Pancreas (tissue), 10 donors: Measurements from ENCODE around the gene RFC5. TPM values are rescaled to one million over a fixed set of nuclear protein-coding genes. Genes with fewer than 3 reads are reported as not detected.
A peak's percentile ranks its signal among the peaks of the same experiment; 100 is the strongest.

Experiments
- ATAC-seq, 4 donors: fragments of 200-7000 bp; cut with Tn5 transposase; one replicate each; pipeline versions ENCODE4 v1.8.0 to v1.9.1; 2020; ENCODE audit warnings: mild to moderate bottlenecking in 4 of 4, moderate library complexity in 4 of 4
- DNase-seq, 6 donors: peaks; one replicate each; pipeline ENCODE4 v3.0.0-alpha.2; 2020
- FAIRE-seq: peaks from 2 replicates; lab custom pipeline; 2012; peaks lifted over from hg19 to GRCh38; lab: Jason Lieb, UNC
- H3K27ac ChIP-seq, 4 donors: fragments of 200-600 bp; sonication (generic); 1 replicate in 3 of 4; 2 replicates in 1 of 4; pipeline versions ENCODE4 v1.5.0 to v1.8.0; 2020
- H3K27me3 ChIP-seq, 4 donors: fragments of 200-600 bp; one replicate each; pipeline ENCODE4 v1.8.0; 2021
- H3K36me3 ChIP-seq, 3 donors: fragments of 200-600 bp; sonication (generic) in 1 of 3; one replicate each; pipeline versions ENCODE4 v1.5.0 to v1.8.0; 2020 to 2021
- H3K4me1 ChIP-seq, 3 donors: fragments of 200-600 bp; one replicate each; pipeline ENCODE4 v1.8.0; 2021
- H3K4me3 ChIP-seq, 4 donors: fragments of 200-600 bp; sonication (generic) in 2 of 4; one replicate each; pipeline versions ENCODE4 v1.5.0 to v1.8.0; 2020 to 2021
- H3K9me3 ChIP-seq, 4 donors: fragments of 200-600 bp; one replicate each; pipeline ENCODE4 v1.8.0; 2021
- WGBS, 2 donors: extraction: QIAGEN DNeasy Blood & Tissue Kit; methylation state at CpG; one replicate each; pipeline ENCODE4 v1.1.7; 2013; 5-methylcytosine and 5-hydroxymethylcytosine counted together
- intact Hi-C, 3 donors: fragments of 100-400 bp; cut with DNase I; formaldehyde crosslinking; loops; one replicate each; pipeline versions ENCODE4 v1.11.1 to v1.14.2; 2022
- polyA plus RNA-seq, 2 donors: library from polyadenylated mRNA; stranded (reverse); fragments of 200-250 nt; gene quantifications; one replicate each; pipeline ENCODE4 v1.2.3, GENCODE V29; 2013
- total RNA-seq, 6 donors: library from RNA; stranded (reverse); fragmentation: NEBNext Ultra II Directional in 4 of 6; extraction: Animal tissue kit (Norgen Biotek cat#: 25700) in 4 of 6; gene quantifications; one replicate each; pipeline versions ENCODE4 v1.2.1 to v1.2.4, GENCODE V29; 2021 to 2023
- TF ChIP-seq, protein P1 (sequence below), 4 donors: fragments of 200-600 bp; sonication (generic) in 3 of 4; IDR thresholded peaks; one replicate each; pipeline versions ENCODE4 v1.5.0 to v1.8.0; 2021; ENCODE audit warnings: antibody characterized with exemption in 4 of 4
- donor health status: healthy with polysubstance abuse.
- donor health status: DM: no; HTN: no; CAD: no; lungs with moderate emphysema.
- donor health status: DM: no; HTN: no; CAD: no.
- donor health status: control.
- donor health status: control.
- donor health status: Bipolar disorder and iron deficiency.
- donor health status: DM: yes; HTN: yes; CAD: no.
- donor health status: DM: no; HTN: no; CAD: no.
- donor health status: DM: no; HTN: no; CAD: no.
- donor health status: DM: yes; HTN: yes; CAD: no.

The RFC5 gene
- total and polyA plus RNA-seq, 8 donors, result 4.0 to 8.8 (median 5.1) TPM

DNA sequence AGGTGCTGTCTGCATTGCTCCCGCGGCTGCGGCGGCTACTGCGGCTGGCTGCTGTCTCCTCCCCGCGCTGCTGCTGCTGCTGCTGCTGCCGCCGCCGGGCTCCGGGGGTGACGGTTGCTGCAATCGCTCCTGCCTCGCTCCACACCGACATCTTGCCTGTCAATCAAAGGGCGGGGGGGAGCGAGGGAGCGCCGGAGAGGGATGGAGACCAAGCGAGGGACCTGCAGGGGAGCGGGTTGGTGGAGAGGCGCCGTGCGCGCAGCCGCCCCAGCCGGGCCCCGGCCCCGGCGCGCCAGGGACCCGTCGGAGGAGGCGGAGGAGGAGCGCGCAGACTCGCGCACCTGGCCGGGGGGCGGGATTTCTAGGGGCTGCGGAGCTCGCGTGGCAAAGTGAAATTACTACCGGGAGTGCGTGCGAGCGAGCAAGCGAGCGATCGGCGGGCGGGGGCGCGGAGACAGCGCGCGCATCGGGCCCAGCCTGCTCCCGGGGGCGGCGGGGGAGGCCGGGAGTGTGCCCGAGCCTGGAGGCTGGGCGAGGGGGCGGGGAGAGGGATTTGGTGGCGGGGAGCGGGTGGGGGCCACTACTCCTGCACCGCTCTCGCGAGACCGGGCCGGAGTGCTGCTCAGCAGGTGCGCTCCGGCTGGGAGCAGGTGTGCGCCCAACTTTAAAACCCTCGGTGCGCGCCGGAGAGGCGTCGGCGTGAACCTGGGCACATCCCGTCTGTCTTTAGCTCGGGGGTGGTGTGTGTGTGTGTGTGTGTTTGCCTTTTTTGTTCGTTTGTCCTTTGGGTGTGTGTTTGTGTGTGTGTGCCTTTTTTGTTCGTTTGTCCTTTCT lies 47.5 kb upstream of the RFC5 start, which contains the start of gene KSR2:
Gene KSR2 (minus strand): TSS at position 165 of the 834 bp plus-strand sequence. CDS start 735 bp downstream, outside the sequence.
- no peaks in the 10 kb centered on the region for H3K4me1 ChIP-seq
- FAIRE-seq, result no peak
- peak within 1 kb of the TSS; percentile 49 to 66 (median 51) for H3K4me3 ChIP-seq
- TF ChIP-seq, protein P1, sequence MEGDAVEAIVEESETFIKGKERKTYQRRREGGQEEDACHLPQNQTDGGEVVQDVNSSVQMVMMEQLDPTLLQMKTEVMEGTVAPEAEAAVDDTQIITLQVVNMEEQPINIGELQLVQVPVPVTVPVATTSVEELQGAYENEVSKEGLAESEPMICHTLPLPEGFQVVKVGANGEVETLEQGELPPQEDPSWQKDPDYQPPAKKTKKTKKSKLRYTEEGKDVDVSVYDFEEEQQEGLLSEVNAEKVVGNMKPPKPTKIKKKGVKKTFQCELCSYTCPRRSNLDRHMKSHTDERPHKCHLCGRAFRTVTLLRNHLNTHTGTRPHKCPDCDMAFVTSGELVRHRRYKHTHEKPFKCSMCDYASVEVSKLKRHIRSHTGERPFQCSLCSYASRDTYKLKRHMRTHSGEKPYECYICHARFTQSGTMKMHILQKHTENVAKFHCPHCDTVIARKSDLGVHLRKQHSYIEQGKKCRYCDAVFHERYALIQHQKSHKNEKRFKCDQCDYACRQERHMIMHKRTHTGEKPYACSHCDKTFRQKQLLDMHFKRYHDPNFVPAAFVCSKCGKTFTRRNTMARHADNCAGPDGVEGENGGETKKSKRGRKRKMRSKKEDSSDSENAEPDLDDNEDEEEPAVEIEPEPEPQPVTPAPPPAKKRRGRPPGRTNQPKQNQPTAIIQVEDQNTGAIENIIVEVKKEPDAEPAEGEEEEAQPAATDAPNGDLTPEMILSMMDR (IDR thresholded peaks at IDR 0.05), result no peak
- 1% methylated on average over 64 to 86 of the region's 86 CpGs for WGBS, 2 donors
- H3K36me3 ChIP-seq, result no peaks in the 10 kb centered on the region
- peak; percentile 88 to 94 (median 91) for DNase-seq
- no peaks in the 10 kb centered on the region for H3K27me3 ChIP-seq
- ATAC-seq, result peak; percentile 91 to 95 (median 94)
- peak within 1 kb of the TSS; percentile 60 to 74 (median 73) for H3K27ac ChIP-seq
- intact Hi-C loops, result no loop called here
- H3K9me3 ChIP-seq, result no peaks in the 10 kb centered on the region

- DNase-seq (no peak), FAIRE-seq (no peak), ATAC-seq (no peak)
- TF ChIP-seq, protein P1 (IDR thresholded peaks at IDR 0.05), result no peak
- Histone ChIP-seq H3K36me3 (no peaks in the 10 kb centered on the region), H3K27ac (no peak overlapping the region), H3K9me3 (no peaks in the 10 kb centered on the region), H3K4me3 (no peak overlapping the region), H3K4me1 (no peaks in the 10 kb centered on the region), H3K27me3 (no peaks in the 10 kb centered on the region)
- 92 to 94% methylated on average over 4 of the region's 4 CpGs for WGBS, 2 donors
- intact Hi-C loops, result no loop called here
These were observed 46.2 kb upstream of the RFC5 start for GRCh38 chr12:117970334-117970733.

DNA sequence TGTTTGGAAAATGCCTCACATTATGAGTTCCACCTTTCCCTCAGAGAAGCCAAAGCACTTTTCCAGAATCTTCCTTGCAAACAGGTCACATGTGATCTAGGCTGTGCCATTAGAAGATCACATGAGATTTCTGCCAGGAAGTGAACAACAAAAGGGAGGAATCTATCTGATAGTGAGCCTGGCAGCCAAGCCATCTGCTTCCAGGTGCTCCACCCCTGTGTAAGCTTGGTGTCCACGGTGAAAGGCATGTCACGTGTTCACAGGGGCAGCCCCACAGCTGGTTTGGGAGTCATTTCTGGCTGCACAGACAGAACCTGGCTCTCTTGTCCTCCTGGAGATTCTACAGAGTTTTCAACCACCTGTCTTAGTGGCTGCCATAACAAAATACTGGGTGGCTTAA lies 44.2 kb upstream of the RFC5 start:
- WGBS, 2 donors, result 48 to 63% methylated on average over 2 of the region's 2 CpGs
- H3K27me3 ChIP-seq, result no peaks in the 10 kb centered on the region
- H3K9me3 ChIP-seq, result no peaks in the 10 kb centered on the region
- ATAC-seq, result no peak
- no peak overlapping the region for H3K4me3 ChIP-seq
- H3K27ac ChIP-seq, result no peak overlapping the region
- no peaks in the 10 kb centered on the region for H3K36me3 ChIP-seq
- intact Hi-C loops, result no loop called here
- no peaks in the 10 kb centered on the region for H3K4me1 ChIP-seq
- no peak for DNase-seq
- TF ChIP-seq, protein P1 (IDR thresholded peaks at IDR 0.05), result no peak
- FAIRE-seq, result no peak

GRCh38 chr12:117975006-117975405 lies 41.5 kb upstream of the RFC5 start:
- TF ChIP-seq, protein P1 (IDR thresholded peaks at IDR 0.05), result no peak
- H3K4me3 ChIP-seq, result no peak overlapping the region
- no peaks in the 10 kb centered on the region for H3K4me1 ChIP-seq
- no peaks in the 10 kb centered on the region for H3K9me3 ChIP-seq
- no peak for DNase-seq
- 54 to 82% methylated on average over 3 of the region's 3 CpGs for WGBS, 2 donors
- H3K27ac ChIP-seq, result no peak overlapping the region
- no peak for ATAC-seq
- no peak for FAIRE-seq
- H3K27me3 ChIP-seq, result no peaks in the 10 kb centered on the region
- intact Hi-C loops, result no loop called here
- H3K36me3 ChIP-seq, result no peaks in the 10 kb centered on the region

GRCh38 chr12:117977373-117977772 lies 39.1 kb upstream of the RFC5 start:
- no peaks in the 10 kb centered on the region for H3K27me3 ChIP-seq
- no peaks in the 10 kb centered on the region for H3K4me1 ChIP-seq
- H3K27ac ChIP-seq, result no peak overlapping the region
- ATAC-seq, result no peak
- no peak for FAIRE-seq
- 83 to 86% methylated on average over 1 of the region's 1 CpG for WGBS, 2 donors
- TF ChIP-seq, protein P1 (IDR thresholded peaks at IDR 0.05), result no peak
- DNase-seq, result no peak
- no peaks in the 10 kb centered on the region for H3K9me3 ChIP-seq
- H3K36me3 ChIP-seq, result no peaks in the 10 kb centered on the region
- intact Hi-C loops, result no loop called here
- no peak overlapping the region for H3K4me3 ChIP-seq
